Stimulated activated CD4-positive, alpha-beta T cell treated with anti-CD3 and anti-CD28 coated beads, TNF-alpha, amount 100 ng/mL, for 48 hours (primary cell): ENCODE measurements around the gene COMMD4.
"Not testable (repeated sequence)": the region's sequence is repeated elsewhere in the genome, so short reads cannot be mapped to it uniquely, and the experiment has no call there.

Experiments used
- DNase-seq, 3 donors: peaks; one replicate each; pipeline ENCODE4 v3.0.0-alpha.2; 2020; ENCODE audit warnings: low read depth in 3 of 3

COMMD4 gene

DNA sequence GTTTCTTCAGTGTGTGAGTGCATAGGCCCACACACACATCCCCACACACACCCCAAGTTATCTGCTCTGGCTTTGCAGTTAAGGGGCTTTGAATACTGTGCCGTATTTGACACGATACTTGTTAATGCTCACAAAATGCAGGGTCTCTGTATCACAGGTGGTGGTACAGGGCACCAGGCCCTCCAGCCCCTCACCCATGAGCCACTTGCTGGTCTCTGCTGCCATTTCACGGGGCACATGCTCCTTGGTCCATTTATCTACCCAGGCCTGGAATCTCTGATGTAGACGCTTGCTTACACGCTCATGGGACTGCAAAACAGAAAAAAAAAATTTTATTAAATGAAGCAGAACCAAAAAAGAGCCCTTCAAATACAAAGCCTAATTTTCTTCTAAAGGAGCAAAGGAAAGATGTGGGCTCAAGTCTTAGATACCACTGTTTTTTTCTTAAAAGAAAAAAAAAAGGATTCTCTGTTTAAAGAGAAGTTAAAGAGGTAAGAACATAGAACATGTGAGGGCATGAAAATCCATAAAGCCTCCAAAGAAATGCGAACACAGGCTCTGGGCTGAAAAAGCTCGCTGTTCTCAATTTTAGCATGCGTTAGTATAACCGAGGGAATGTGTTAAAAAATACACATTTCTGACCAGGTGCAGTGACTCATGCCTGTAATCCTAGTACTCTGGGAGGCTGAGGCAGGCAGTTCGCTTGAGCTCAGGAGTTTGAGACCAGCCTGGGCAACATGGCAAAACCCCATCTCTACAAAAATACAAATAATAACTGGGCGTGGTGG is 36.2 kb downstream of the COMMD4 start:
- no peak for DNase-seq

DNA sequence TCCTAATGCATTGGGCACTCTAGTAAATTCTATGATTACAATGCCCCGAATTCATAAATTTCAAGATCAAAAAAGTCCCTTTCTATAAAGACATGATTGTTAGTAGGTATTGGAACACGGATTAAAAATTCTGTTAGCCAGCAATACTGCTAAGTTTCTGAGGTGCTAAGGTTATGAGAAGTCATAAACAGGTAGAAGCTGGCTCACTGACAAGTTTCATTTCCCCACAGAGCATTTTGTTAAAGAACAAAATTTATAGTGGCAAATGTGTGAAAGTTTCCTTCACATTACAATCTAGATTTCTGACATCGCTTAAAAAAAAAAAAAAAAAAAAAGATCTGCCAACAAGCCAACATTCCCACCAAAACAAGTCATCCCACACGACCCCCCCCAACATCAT is 44.9 kb downstream of the COMMD4 start:
- DNase-seq = no peak

DNA sequence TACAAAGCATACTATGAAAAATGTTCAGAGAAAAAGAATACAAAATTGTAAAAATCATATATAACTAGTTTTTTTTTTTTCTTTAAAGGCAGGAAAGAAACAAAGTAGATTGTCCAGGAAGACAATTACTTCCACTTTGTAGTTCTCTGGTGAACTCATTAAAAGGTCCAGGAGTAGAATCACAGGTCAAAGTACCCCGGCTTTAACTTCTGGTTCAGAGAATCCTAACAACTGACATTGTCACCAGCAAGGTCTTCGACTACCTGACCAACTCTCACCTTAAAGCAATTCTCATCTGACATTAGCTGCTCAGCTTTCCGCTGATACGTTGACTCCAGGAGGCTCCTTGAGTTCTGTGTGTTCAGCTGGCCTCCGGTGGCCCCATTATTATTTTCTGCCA is 48.1 kb downstream of the COMMD4 start:
- DNase-seq = not testable (repeated sequence)
